ENCODE measurements around the gene PTPRE.

Gene PTPRE

GRCh38 chr10:128098631-128099030 lies 191.7 kb downstream of the PTPRE start:
- Histone ChIP-seq H3K9me3 (ENCODE audit: insufficient read depth, low read length) (no peaks in the 10 kb centered on the region), H3K4me3 (ENCODE audit: low read length) (no peak overlapping the region), H3K36me3 (replicated peaks; ENCODE audit: low read depth, low read length) (peaks cover 60% of the 10 kb centered on the region), H3K27ac (ENCODE audit: low read length) (no peak overlapping the region), H3K9ac (ENCODE audit: low read length) (no peak overlapping the region), H4K20me1 (ENCODE audit: insufficient read depth, low read length) (peaks cover 7% of the 10 kb centered on the region), H3K4me1 (ENCODE audit: low read length) (no peaks in the 10 kb centered on the region), H3K4me2 (ENCODE audit: low read length) (no peak overlapping the region), H3K27me3 (ENCODE audit: low read depth, low read length) (no peaks in the 10 kb centered on the region), H2AFZ (ENCODE audit: low read depth, low read length) (no peak overlapping the region), H3K79me2 (ENCODE audit: low read length) (no peaks in the 10 kb centered on the region)
- TF ChIP-seq EZH2phosphoT487 (IDR thresholded peaks at IDR 0.05; ENCODE audit: low read depth), result no peak
- no peak for TF ChIP-seq CTCF (IDR thresholded peaks at IDR 0.05; ENCODE audit: low read depth, low read length)

GRCh38 chr10:128099901-128100300 lies 193.0 kb downstream of the PTPRE start:
- Histone ChIP-seq H3K4me2 (ENCODE audit: low read length) (no peak overlapping the region), H3K9ac (ENCODE audit: low read length) (no peak overlapping the region), H3K27ac (ENCODE audit: low read length) (no peak overlapping the region), H3K9me3 (ENCODE audit: insufficient read depth, low read length) (no peaks in the 10 kb centered on the region), H2AFZ (ENCODE audit: low read depth, low read length) (no peak overlapping the region), H3K4me1 (ENCODE audit: low read length) (no peaks in the 10 kb centered on the region), H3K79me2 (ENCODE audit: low read length) (no peaks in the 10 kb centered on the region), H3K36me3 (replicated peaks; ENCODE audit: low read depth, low read length) (peaks cover 71% of the 10 kb centered on the region), H3K4me3 (ENCODE audit: low read length) (no peak overlapping the region), H4K20me1 (ENCODE audit: insufficient read depth, low read length) (peaks cover 7% of the 10 kb centered on the region), H3K27me3 (ENCODE audit: low read depth, low read length) (no peaks in the 10 kb centered on the region)
- TF ChIP-seq EZH2phosphoT487 (IDR thresholded peaks at IDR 0.05; ENCODE audit: low read depth) (no peak), CTCF (IDR thresholded peaks at IDR 0.05; ENCODE audit: low read depth, low read length) (no peak)

GRCh38 chr10:128101901-128102300 lies 195.0 kb downstream of the PTPRE start:
- Histone ChIP-seq H3K9ac (ENCODE audit: low read length) (no peak overlapping the region), H4K20me1 (ENCODE audit: insufficient read depth, low read length) (peaks cover 14% of the 10 kb centered on the region), H3K4me2 (ENCODE audit: low read length) (no peak overlapping the region), H3K36me3 (replicated peaks; ENCODE audit: low read depth, low read length) (peaks cover 83% of the 10 kb centered on the region), H3K4me1 (ENCODE audit: low read length) (no peaks in the 10 kb centered on the region), H3K4me3 (ENCODE audit: low read length) (no peak overlapping the region), H3K27me3 (ENCODE audit: low read depth, low read length) (no peaks in the 10 kb centered on the region), H3K9me3 (ENCODE audit: insufficient read depth, low read length) (no peaks in the 10 kb centered on the region), H3K27ac (ENCODE audit: low read length) (no peak overlapping the region), H3K79me2 (ENCODE audit: low read length) (no peaks in the 10 kb centered on the region; the same call in 1 of the 2 replicates), H2AFZ (ENCODE audit: low read depth, low read length) (no peak overlapping the region)
- TF ChIP-seq CTCF (IDR thresholded peaks at IDR 0.05; ENCODE audit: low read depth, low read length) (no peak), EZH2phosphoT487 (IDR thresholded peaks at IDR 0.05; ENCODE audit: low read depth) (no peak)

- peaks cover 81% of the 10 kb centered on the region for H3K36me3 ChIP-seq (replicated peaks; ENCODE audit: low read depth, low read length)
- no peak overlapping the region for H3K4me2 ChIP-seq (ENCODE audit: low read length)
- no peak overlapping the region for H3K4me3 ChIP-seq (ENCODE audit: low read length)
- no peaks in the 10 kb centered on the region for H3K4me1 ChIP-seq (ENCODE audit: low read length)
- no peaks in the 10 kb centered on the region for H3K9me3 ChIP-seq (ENCODE audit: insufficient read depth, low read length)
- H3K27ac ChIP-seq (ENCODE audit: low read length), result no peak overlapping the region
- no peaks in the 10 kb centered on the region for H3K27me3 ChIP-seq (ENCODE audit: low read depth, low read length)
- TF ChIP-seq EZH2phosphoT487 (IDR thresholded peaks at IDR 0.05; ENCODE audit: low read depth) (no peak), CTCF (IDR thresholded peaks at IDR 0.05; ENCODE audit: low read depth, low read length) (no peak)
- peaks cover 16% of the 10 kb centered on the region for H4K20me1 ChIP-seq (ENCODE audit: insufficient read depth, low read length)
- no peaks in the 10 kb centered on the region; the same call in 1 of the 2 replicates for H3K79me2 ChIP-seq (ENCODE audit: low read length)
- no peak overlapping the region for H3K9ac ChIP-seq (ENCODE audit: low read length)
- H2AFZ ChIP-seq (ENCODE audit: low read depth, low read length), result no peak overlapping the region
Measured at GRCh38 chr10:128102480-128103228, 195.8 kb downstream of the PTPRE start.
